Osteoblast (primary cell): ENCODE results near the gene CTNNAL1. TPM values are rescaled to one million over a fixed set of nuclear protein-coding genes. Genes with fewer than 3 reads are reported as not detected.

Source experiments
- DNase-seq: peaks from one replicate; pipeline ENCODE4 v3.0.0; 2011; ENCODE audit warnings: low spot score, mixed read lengths; ENCODE audit not compliant: insufficient read length; ENCODE audit errors: missing footprints
- H2AFZ ChIP-seq: 2 replicates; pipeline ENCODE4 v1.6.0; 2011; ENCODE audit warnings: mild to moderate bottlenecking, low read length
- H3K27ac ChIP-seq: 2 replicates; pipeline ENCODE4 v1.5.1; 2011; ENCODE audit warnings: mild to moderate bottlenecking, low read depth, low read length, moderate library complexity
- H3K27me3 ChIP-seq: 2 replicates; pipeline ENCODE4 v1.6.0; 2012; ENCODE audit warnings: mild to moderate bottlenecking, control low read depth, inconsistent platforms, low read length, moderate library complexity; ENCODE audit not compliant: insufficient read depth
- H3K36me3 ChIP-seq: 2 replicates; pipeline ENCODE4 v1.5.1; 2011; ENCODE audit warnings: mild to moderate bottlenecking, low read length, control low read depth, moderate library complexity; ENCODE audit not compliant: insufficient read depth
- H3K4me1 ChIP-seq: 2 replicates; pipeline ENCODE4 v1.5.1; 2011; ENCODE audit warnings: mild to moderate bottlenecking, low read length, control low read depth, moderate library complexity; ENCODE audit not compliant: insufficient read depth
- H3K4me2 ChIP-seq: 2 replicates; pipeline ENCODE4 v1.6.0; 2011; ENCODE audit warnings: mild to moderate bottlenecking, low read length; ENCODE audit not compliant: insufficient read depth
- H3K4me3 ChIP-seq: fragments of 200-600 bp; sonication (generic); 3 replicates; pipeline ENCODE4 v1.5.1; 2012; ENCODE audit warnings: mild to moderate bottlenecking, low read length, inconsistent platforms; ENCODE audit not compliant: insufficient read depth
- H3K79me2 ChIP-seq: 2 replicates; pipeline ENCODE4 v1.6.0; 2012; ENCODE audit warnings: mild to moderate bottlenecking, low read length, control low read depth, inconsistent platforms; ENCODE audit not compliant: insufficient read depth
- H3K9me3 ChIP-seq: 2 replicates; pipeline ENCODE4 v1.5.1; 2011; ENCODE audit warnings: low read depth, low read length, control low read depth
- H4K20me1 ChIP-seq: 2 replicates; pipeline ENCODE4 v1.6.0; 2012; ENCODE audit warnings: mild to moderate bottlenecking, low read length, control low read depth; ENCODE audit not compliant: insufficient read depth
- CTCF ChIP-seq: IDR thresholded peaks from 2 replicates; pipeline ENCODE4 v1.5.1; 2011; ENCODE audit warnings: mild to moderate bottlenecking, low read depth, low read length, moderate library complexity; ENCODE audit errors: extremely low read depth
- total RNA-seq: library from RNA; depleted of rRNA; stranded (reverse); fragments of >200 nt; gene quantifications from 2 replicates; pipeline ENCODE4 v1.2.3, GENCODE V29; 2012

The CTNNAL1 gene
- total RNA-seq, 1 donor = 118 TPM

- Histone ChIP-seq H3K27me3 (no peaks in the 10 kb centered on the region), H3K79me2 (no peaks in the 10 kb centered on the region), H2AFZ (no peak overlapping the region), H3K27ac (no peak overlapping the region), H3K36me3 (peaks cover 66% of the 10 kb centered on the region), H4K20me1 (no peaks in the 10 kb centered on the region), H3K9me3 (no peaks in the 10 kb centered on the region), H3K4me3 (no peak overlapping the region), H3K4me2 (no peak overlapping the region), H3K4me1 (peaks cover 10% of the 10 kb centered on the region)
- TF ChIP-seq CTCF = no peak
- DNase-seq = no peak
Measured at GRCh38 chr9:108967916-108968315, 45.4 kb downstream of the CTNNAL1 start.

GRCh38 chr9:108963459-108964143 is 49.7 kb downstream of the CTNNAL1 start:
- no peaks in the 10 kb centered on the region for H3K9me3 ChIP-seq
- no peak overlapping the region for H2AFZ ChIP-seq
- peaks cover 60% of the 10 kb centered on the region for H3K36me3 ChIP-seq
- H4K20me1 ChIP-seq = no peaks in the 10 kb centered on the region
- H3K4me2 ChIP-seq = no peak overlapping the region
- no peak for TF ChIP-seq CTCF
- no peak for DNase-seq
- H3K27ac ChIP-seq = no peak overlapping the region
- no peak overlapping the region for H3K4me3 ChIP-seq
- H3K4me1 ChIP-seq = peaks cover 8% of the 10 kb centered on the region
- H3K79me2 ChIP-seq = no peaks in the 10 kb centered on the region
- H3K27me3 ChIP-seq = no peaks in the 10 kb centered on the region

- Histone ChIP-seq H4K20me1 (no peaks in the 10 kb centered on the region), H3K9me3 (no peaks in the 10 kb centered on the region), H3K4me2 (no peak overlapping the region), H3K4me1 (peaks cover 8% of the 10 kb centered on the region), H3K4me3 (no peak overlapping the region), H2AFZ (no peak overlapping the region), H3K27ac (no peak overlapping the region), H3K36me3 (peaks cover 48% of the 10 kb centered on the region), H3K27me3 (no peaks in the 10 kb centered on the region), H3K79me2 (no peaks in the 10 kb centered on the region)
- no peak for DNase-seq
- no peak for TF ChIP-seq CTCF
Measured at GRCh38 chr9:108961151-108961550, 52.1 kb downstream of the CTNNAL1 start.

GRCh38 chr9:108960331-108960730 is 53.0 kb downstream of the CTNNAL1 start:
- Histone ChIP-seq H2AFZ (no peak overlapping the region), H3K9me3 (no peaks in the 10 kb centered on the region), H3K4me1 (peaks cover 8% of the 10 kb centered on the region), H3K79me2 (no peaks in the 10 kb centered on the region), H3K36me3 (peaks cover 40% of the 10 kb centered on the region), H4K20me1 (no peaks in the 10 kb centered on the region), H3K4me2 (no peak overlapping the region), H3K27me3 (no peaks in the 10 kb centered on the region), H3K27ac (no peak overlapping the region), H3K4me3 (no peak overlapping the region)
- DNase-seq = no peak
- TF ChIP-seq CTCF = no peak
